HG02938 (cell line): ENCODE results near the gene CCDC137.

ENCODE experiments used
- ATAC-seq: cut with Tn5 transposase; IDR thresholded peaks from one replicate; pipeline ENCODE4 v1.9.1; 2021; ENCODE audit warnings: mild to moderate bottlenecking, moderate library complexity; ENCODE audit not compliant: unreplicated experiment

Gene CCDC137

DNA sequence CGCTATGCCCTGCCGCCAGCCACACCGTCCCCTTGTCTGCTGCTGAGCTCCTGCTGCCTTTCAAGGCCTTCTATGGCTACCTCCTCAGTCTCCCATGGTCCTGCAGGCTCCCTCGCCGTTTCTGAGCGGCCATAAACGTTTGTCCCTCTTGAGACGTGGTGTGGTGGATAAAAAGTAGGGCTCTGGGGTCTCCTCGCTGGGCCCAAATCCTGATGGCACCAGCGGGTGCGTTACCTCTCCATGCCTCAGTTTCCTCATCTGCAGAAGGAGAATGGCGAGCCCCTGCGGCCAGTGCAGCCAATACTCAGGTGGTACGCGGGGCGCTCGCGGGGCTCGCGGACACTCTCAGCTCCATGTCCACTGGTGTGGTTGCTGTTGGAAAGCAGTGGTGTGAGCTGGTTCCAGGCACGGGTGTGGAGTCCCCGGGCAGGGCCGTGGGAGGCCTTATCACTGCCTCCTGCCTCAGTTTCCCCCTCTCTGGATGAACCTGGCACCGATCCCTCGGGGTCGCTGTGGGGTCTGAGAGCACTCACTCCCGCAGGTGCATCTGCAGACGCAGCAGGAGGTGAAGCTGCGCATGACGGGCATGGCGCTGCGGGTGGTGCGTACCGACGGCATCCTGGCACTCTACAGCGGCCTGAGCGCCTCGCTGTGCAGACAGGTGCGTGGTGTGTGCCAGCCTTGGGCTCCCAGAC is 48.0 kb downstream of the CCDC137 start:
- no peak for ATAC-seq

DNA sequence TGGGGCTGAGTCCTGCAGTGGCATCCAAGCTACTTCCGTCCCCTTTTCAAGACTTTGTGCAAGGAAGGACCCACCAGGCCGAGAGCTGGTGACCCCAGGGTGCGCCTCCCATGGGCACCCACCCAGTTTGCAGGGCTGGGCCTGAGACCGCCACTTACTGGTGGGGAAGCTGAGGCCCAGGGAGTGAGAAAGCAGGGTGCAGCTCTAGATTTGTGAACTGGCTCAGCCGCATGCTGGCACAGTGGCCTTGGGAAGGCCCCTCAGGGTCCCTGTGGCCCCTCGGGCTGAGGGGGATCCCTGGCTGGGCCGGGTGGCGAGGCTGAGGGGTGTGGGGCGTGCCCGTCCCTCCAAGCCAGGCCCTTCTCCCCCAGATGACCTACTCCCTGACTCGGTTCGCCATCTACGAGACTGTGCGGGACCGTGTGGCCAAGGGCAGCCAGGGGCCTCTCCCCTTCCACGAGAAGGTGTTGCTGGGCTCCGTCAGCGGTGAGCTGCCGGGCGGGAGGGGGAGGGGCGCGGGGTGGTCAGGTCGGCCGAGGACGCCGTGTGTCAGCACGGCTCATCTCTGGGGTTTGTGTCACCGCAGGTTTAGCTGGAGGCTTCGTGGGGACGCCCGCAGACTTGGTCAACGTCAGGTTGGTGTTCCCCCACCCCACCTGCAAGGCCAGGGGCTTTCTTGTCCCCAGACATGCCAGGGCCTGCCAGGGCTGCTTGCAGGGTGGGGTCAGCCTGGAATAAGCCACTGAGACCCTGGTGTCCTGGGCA is 48.8 kb downstream of the CCDC137 start:
- ATAC-seq: no peak

DNA sequence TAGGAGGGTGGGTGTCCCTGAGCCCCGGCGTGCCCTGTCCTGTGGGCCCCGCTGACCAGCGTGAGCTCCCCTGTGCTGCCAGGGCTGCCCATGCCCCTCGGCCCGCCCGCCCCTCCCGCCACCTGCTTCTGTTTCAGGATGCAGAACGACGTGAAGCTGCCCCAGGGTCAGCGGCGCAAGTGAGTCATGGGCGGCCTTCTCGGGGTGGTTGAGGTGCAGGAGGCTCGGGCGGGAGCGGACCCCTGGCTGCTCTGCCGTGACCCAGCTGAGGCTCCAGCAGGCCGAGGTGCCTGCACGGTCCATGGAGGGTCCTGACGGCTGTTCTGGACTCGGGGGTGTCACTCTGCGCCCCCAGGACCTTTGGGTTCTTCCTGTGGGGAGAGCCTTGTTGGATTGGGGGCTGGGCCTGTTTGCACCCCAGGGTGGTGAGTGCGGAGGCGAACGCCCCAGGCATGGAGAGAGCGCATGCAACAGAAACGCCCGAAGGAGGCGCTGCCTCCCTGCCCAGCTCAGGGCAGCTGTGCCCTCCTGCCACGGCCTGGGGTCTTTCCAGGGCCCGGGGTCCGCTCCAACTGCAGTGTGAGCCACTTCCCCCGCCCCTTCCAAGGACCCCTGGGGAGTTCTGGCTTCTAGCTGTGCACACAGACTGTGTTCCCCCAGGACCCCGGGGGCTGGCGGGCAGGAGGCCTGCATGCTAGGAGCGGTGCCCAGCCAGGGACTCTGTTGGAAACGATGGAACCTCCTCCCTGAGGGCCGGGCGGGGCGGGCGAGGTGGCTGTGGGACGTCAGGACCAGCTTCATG is 49.5 kb downstream of the CCDC137 start:
- ATAC-seq: no peak

DNA sequence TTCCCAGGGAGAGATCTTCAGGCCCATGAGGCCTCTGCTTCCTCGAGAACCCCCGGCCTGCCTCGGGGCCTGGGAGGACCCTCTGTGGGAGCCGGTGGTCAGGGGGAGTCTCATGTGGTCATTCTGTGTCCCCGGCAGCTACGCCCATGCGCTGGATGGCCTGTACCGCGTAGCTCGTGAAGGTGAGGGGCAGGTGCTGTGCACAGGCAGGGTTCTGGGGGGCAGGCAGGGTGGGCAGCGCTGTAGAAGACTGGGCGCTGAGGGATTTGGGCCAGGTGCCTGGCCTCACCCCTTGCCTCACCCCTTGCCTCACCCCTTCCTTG is 50.1 kb downstream of the CCDC137 start:
- ATAC-seq: no peak

GRCh38 chr17:81717049-81717765 is 50.7 kb downstream of the CCDC137 start:
- no peak for ATAC-seq

GRCh38 chr17:81717766-81718089 is 51.2 kb downstream of the CCDC137 start:
- no peak for ATAC-seq

DNA sequence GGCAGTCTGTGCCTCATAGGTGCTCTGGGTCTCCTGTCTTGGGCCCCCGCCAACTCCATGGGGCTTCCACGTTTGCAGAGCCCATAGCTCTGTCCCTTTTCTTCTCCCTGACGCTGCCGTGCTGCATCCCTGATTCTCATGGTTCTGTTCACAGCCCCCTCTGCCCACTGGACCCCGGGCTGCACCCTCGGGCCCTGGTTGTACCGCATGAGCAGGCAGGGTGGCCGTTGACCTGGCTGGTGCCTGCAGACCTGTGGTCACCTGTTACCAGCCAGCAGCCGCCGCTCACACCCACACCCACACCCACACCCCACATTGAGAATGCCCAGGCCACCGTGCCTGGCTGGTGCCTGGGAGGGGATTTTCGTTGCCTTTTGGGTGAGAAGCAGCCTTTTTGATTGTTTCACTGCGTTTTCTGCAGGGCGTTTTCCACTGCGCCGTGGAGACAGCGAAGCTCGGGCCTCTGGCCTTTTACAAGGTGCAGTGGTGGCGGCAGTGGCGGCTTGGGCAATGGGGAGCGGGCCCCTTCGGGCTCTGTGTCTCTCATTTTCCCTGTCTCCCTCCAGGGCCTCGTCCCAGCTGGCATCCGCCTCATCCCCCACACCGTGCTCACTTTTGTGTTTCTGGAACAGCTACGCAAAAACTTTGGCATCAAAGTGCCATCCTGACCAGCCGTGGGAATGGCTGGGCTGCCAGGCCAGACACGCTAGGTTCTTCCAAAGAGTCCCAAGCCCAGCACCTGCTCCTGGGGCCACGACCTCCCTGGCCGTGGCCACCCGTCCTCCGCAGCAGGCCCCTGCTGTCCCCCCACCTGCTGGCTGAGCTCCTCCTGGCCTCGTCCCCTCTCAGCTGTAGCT is 53.1 kb downstream of the CCDC137 start:
- no peak for ATAC-seq

DNA sequence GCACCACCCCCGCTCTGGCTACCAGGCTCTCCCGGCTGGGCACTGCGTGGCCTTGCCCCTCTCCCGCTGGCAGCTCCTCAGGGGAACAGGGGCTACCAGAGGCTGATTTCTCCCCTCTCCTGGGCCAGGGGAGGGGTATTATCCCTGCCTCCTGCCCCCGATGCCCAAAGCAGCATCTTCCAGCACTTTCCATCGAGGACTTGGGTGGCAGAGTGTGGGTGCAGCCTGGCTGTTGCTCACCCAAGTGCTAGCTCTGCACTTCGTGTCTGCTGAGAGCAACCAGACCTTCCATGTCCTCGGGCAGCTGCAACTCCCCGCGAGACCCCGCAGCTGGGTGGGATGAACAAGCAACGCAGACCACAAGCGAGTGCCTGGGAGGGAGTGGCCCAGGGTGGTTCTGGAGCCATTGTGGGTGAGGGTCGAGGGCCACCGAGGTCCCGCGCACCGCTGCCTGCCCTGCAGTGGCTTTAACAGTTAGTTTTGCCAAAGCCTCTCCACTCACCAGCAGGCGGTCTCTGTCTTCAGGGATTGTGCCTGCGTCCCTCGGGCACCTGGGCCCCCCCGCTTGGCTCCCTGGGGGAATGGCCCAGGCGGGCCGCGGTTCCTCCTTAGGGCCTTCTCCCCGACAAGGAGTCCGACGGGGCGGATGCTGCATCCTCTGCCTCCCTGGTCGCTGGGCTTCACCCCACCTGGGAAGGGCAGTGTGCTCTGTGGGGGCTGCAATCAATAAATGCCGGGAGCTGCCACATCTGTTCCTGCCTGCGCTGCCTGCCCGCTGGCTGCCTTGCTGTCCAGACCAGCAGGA is 53.9 kb downstream of the CCDC137 start:
- no peak for ATAC-seq

DNA sequence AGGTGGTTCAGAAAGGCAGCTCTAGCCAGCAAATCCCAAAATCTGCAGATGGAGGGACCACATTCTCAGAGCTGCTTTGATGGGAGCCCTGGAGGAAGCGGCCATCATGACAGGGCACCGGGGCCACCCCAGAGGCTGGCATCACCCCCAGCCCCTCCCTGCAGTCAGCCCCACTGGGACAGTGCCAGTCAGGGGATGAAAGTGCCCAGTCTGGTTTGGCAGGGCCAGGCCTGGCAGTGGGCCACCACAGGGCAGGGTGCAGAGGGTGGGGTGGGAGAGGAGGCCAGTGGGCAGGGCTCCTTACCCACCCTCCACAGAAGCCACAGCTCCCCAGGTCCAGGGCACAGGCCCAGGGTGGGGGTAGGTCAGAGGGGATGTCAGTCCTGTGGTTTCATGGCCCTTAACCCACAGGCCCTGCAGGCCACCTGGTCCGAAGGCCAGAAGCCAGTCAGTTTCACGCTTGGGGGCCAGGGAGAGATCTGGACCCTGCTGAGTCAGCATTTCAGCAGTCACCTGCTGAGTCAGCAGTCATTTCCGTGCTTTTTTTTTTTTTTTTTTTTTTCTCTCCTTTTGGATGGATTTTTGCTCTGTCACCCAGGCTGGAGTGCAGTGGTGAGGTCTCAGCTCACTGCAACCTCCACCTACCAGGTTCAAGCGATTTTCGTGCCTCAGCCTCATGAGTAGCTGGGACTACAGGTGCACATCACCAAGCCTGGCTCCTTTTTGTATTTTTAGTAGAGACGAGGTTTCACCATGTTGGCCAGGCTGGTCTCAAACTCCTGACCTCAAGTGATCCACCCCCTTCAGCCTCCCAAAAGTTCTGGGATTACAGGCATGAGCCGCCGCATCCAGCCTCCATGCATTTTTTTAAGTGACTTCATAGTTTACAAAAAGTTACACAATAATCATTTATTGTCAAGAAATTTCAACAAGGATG is 55.9 kb downstream of the CCDC137 start:
- no peak for ATAC-seq
